Endothelial cell of umbilical vein (primary cell): ENCODE results near the gene UTP18.

Source experiments
- CTCF ChIP-seq, 2 donors: IDR thresholded peaks; 1 replicate in 1 of 2; 2 replicates in 1 of 2; pipeline ENCODE4 v1.5.1; 2011; ENCODE audit warnings: low read length in 2 of 2, mild to moderate bottlenecking in 2 of 2, moderate library complexity in 2 of 2, control low read depth in 1 of 2, inconsistent platforms in 1 of 2, low read depth in 1 of 2; ENCODE audit not compliant: insufficient read depth in 1 of 2; ENCODE audit errors: extremely low read depth in 1 of 2
- EZH2 ChIP-seq: IDR thresholded peaks from 2 replicates; pipeline ENCODE4 v1.6.1; 2012; ENCODE audit warnings: borderline replicate concordance, low read depth, mild to moderate bottlenecking, moderate library complexity, low read length, inconsistent platforms; ENCODE audit not compliant: severe bottlenecking
- POLR2A ChIP-seq: IDR thresholded peaks from 2 replicates; pipeline ENCODE4 v1.6.1; 2012; ENCODE audit warnings: low read depth, mild to moderate bottlenecking, control low read depth, low read length

DNA sequence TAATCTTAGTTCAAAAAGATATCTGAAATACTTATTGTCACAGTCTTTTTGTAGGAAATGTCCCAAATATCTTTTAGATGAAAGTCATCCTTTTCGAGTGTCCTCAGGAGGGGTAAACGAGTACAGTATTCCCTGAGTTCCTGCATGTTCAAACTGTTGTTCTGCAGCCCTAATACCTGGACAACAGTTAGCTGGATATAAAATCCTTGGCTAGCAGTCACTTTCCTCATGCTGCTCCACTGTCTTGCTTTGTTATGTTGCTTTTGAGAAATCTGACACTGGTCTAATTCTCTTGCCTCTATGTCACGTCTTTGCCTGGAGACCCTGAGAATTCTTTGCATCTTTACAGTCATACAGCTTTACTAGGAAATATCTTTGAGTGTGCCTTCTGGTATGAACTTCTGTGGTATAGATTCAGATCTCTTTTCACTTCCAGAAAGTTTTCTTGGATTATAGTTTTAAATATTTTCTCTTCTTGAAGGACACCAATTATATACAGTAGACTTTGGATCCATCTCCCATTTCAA, 10.0 kb upstream of the UTP18 start:
- TF ChIP-seq CTCF (IDR thresholded peaks at IDR 0.05; ENCODE audit: extremely low read depth in 1 of 2, insufficient read depth in 1 of 2, low read depth in 1 of 2, low read length in 2 of 2) (no peak), POLR2A (no peak), EZH2 (no peak)
